NB4 (cell line): ENCODE results near the gene LPAR5.

Source experiments
- CTCF ChIP-seq: IDR thresholded peaks from one replicate; pipeline ENCODE4 v1.5.1; 2012; ENCODE audit warnings: low read depth, low read length
- POLR2A ChIP-seq: IDR thresholded peaks from 2 replicates; pipeline ENCODE4 v1.6.1; 2011; ENCODE audit warnings: mild to moderate bottlenecking; ENCODE audit not compliant: insufficient read length; ENCODE audit errors: extremely low read depth

GRCh38 chr12:6644903-6645302 lies 9.1 kb upstream of the LPAR5 start:
- TF ChIP-seq CTCF = no peak
- TF ChIP-seq POLR2A = no peak
